NCI-H1092 (cell line): ENCODE measurements around the gene ZNF653.

Experiments used
- DNase-seq: peaks from one replicate; lab custom pipeline; 2025; lab: John Stamatoyannopoulos, UW

Gene ZNF653

GRCh38 chr19:11519138-11519537 lies 13.5 kb upstream of the ZNF653 start:
- no peak for DNase-seq

GRCh38 chr19:11513946-11514345 lies 8.3 kb upstream of the ZNF653 start:
- no peak for DNase-seq

DNA sequence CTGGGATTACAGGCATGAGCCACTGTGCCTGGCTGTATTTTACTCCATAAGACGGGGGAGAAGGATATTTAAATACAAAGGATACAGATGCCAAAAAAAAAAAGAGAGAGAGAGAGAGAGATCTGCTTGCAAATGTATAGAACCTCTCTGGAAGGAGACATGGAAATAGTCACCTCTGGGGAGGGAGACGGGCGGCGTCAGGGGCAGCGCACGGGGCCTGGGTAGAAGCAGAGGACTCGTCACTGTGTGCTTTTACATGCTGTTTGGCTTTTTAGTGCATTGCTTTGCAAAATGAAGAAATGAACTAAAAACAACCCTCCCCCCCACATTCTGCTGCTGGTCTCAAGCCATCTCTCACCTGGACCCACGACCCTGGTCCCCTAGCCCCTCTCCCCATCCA lies 4.8 kb upstream of the ZNF653 start:
- DNase-seq: no peak

DNA sequence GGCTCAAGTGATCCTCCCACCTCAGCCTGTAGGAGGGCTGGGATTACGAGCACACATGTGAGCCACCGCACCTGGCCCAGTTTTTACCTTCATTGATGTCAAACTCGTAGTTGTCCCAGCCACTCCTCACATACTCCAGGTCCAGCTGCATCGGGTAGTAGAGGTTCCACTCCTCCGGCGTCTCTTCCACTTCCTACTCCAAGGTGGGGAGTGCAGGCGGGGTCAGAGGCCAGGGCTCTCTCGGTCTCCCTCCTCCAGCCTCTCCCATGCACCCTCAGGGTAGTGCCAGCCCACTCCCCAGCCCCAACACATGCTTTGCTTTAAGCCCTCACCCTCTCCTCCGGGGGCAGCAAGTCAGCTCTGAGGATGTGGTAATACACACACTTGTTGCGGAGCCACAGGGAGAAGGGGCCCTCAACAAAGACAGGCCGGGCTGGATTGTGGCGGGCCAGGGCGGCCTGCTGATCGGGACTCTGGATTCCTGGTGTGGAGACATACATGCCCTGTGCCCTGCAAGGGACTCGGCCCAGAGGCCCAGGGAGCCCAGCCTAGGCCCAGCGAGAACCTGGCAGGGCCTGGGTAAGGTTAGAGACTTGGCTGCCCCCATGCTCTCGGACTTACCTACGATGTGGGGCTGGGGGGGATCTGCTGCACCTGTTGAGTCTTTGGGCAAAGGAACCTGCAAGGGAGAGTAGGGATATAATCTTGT lies 1.9 kb upstream of the ZNF653 start:
- DNase-seq: no peak

DNA sequence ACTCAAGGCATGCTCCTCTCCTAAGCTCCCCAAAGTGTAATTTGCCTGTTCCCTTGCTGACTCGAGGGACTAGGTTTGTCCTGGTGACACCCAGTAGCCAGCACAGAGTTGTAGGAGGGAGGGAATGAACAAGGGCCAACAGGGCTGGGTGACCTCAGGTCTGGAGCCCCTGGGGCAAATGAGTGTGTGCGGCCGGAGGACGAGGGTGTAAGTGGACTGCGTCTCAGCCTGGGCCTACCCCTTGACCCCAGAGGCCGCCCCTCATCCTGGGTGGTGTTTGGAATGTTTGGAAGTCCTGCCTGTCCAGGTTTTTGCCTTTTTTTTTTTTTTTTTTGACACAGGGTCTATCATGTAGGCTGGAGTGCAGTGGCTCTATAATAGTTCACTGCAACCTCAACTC lies 1.3 kb upstream of the ZNF653 start:
- DNase-seq: no peak

DNA sequence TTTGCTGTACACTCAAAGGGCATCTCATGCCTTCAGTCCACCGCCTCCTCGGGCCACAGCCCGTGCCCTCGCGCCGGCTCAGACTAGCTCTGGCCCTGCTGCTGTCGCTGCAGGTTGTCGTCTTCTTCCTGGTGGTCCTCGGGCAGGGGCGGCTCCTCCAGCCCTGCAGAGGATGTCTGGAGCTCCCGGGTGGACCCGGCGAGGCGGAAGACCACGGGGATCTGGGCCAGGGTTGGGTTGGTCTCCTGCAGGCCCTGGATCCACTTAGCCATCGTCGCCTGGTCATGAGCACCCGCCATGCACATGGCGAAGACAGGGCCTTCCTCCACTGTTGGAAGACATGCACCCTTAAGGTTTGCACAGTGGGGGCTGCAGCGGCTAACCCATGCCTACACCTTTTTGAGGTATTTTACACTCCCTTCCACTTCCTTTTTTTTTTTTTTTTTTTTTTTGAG lies 489 bp upstream of the ZNF653 start:
- DNase-seq: no peak

- peak; percentile 92 for DNase-seq
These were observed 571 bp downstream of the ZNF653 start for GRCh38 chr19:11505032-11505503.

DNA sequence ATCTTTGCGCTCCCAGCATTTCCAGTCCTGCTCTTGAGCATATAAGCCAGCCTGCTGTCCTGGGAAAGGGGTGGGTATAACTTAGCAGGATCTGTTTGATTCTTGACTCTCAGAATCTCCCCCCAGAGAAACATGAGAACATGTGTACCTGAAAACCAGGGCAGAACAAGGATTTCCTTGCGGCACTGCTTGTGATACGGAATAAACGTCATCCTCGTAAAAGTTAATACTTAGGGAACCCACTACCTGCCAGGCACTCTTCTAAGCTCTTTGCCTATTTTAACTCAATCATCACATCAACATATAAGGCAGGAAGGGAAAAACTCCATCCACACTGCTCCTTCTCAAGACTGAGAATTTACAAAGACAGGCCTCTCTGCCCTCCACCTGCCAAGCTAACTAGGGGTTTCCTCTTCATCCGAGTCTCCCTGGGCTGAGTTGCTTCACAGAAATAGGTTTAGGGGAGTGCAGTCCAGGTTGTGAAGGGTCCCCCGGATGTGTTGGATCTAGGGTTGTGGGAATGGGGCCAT lies 1.1 kb downstream of the ZNF653 start:
- no peak for DNase-seq

GRCh38 chr19:11499890-11500420 lies 5.7 kb downstream of the ZNF653 start:
- no peak for DNase-seq

DNA sequence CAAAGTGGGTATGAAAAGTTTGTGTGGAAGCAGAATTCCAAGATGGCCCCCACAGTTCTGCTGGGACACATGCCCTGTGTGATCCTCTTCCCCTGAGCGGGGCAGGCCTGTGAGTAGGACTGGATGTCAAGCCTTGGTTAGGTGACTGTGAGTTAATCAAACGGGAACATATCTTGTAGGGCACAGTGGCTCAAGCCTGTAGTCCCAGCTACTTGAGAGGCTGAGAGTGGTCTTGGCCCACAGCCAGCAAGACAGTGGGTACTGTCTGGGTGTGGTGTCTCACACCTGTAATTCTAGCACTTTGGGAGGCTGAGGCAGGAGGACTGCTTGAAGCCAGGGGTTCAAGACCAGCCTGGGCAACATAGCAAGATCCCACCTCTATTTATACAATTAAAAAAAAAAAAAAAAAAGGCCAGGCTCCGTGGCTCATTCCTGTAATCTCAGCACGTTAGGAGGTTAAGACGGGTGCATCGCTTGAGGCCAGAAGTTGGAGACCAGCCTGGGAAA lies 6.4 kb downstream of the ZNF653 start:
- no peak for DNase-seq

GRCh38 chr19:11496391-11497163 lies 9.1 kb downstream of the ZNF653 start:
- no peak for DNase-seq

DNA sequence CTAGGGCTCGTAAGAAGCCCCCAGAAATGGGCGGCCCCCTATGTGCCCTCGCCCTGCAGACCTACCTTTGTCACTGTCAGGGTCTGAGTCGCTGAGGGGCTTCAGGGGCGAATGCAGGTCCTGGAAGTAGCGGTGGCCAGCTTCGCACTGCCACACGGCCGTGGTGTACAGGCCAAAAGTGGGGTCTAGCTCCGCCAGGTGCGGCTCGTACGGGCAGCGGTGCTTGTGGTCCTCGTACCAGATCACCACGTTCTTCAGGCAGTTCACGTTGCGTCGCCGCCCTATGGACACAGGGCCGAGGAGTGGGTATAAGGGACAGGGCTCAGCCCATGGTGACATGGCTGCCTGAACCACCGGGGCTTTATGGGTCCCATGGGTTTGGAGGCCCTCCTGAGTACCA lies 9.8 kb downstream of the ZNF653 start:
- no peak for DNase-seq

GRCh38 chr19:11495481-11495880 lies 10.2 kb downstream of the ZNF653 start:
- no peak for DNase-seq

- DNase-seq: no peak
These were observed 10.9 kb downstream of the ZNF653 start for GRCh38 chr19:11494634-11495285.

DNA sequence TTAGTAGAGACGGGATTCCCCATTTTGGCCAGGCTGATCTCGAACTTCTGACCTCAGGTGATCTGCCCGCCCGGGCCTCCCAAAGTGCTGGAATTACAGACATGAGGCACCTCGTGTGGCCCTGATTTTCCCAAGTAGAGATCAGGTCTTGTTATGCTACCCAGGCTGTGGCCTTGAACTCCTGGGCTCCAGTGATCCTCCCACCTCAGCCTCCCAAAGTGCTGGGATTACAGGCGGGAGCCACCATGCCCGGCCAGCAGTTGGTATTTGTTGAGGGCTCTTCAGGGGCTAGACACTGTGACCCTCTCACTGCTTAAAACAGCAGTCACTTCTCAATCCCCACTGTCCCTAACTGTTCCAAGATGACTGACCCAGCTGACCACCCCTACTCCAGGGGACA lies 16.3 kb downstream of the ZNF653 start:
- no peak for DNase-seq

- no peak for DNase-seq
These were observed 18.8 kb downstream of the ZNF653 start for GRCh38 chr19:11486661-11487503.

DNA sequence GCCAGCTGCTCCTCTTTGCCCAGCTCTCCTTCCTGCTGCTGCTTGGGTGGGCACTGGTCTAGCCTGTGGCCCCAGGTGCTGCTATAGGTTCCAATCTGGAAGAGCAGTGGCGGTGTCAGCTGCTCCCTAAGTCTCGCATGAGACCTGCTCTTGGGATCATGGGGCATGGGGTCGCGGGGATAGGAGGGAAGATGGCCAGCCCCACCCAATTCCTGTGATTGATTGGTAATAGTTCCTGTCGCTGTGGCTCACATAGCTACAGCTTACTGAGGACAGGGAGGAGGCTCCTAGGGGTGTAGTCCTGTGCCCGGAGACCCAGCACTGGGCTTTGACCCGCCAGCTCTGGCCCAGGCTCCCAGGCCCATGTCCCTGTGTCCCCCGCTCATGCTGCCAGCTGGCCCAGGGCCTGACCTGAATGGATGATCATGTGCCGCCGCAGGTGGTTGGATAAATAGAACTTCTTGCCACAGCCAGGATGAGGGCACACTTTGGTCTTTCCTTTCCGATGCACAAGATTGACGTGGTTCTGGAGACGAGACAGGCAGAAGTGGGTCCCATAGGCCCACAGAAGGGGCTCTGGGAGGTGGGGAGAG lies 20.3 kb downstream of the ZNF653 start:
- DNase-seq: no peak

- no peak for DNase-seq
These were observed 22.1 kb downstream of the ZNF653 start for GRCh38 chr19:11483366-11484111.

DNA sequence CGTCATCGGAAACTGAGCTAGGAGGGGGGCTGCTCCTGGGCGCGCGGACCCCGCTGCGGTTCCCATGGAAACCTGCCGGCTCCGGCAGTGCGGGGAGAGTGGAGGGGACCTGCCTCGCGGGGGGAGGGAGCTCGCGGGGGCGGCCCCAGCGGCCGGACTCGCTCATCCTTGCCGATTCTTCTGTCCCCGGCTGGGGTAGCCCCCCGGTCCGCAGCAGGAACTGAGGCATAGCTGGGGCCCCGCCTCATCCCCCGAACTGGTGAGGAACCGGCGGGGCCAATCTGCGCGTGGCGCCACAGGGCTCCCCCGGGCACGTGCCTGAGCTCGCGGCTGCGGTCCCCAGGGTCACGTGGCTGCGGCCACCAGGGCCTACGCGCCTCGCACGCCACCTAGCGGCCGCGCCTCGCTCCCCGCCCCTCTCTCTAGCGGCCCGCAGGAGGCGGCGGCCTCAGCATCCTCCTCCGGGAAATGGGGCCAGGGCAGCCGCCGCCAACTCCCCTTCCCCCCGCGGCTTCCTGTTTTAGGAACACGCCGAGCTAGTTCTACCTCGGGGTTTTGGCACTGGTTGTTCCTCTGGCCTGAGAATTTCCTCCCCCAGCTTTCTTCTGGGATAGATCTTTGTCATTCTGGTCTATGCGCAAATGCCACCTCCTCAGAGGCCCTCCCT lies 23.1 kb downstream of the ZNF653 start:
- DNase-seq: peak; percentile 69
